HG02678 (cell line): ENCODE measurements around the gene HNRNPH3.
"Not testable (repeated sequence)": the region's sequence is repeated elsewhere in the genome, so short reads cannot be mapped to it uniquely, and the experiment has no call there.

ENCODE experiments used
- ATAC-seq: cut with Tn5 transposase; IDR thresholded peaks from one replicate; pipeline ENCODE4 v1.9.1; 2021; ENCODE audit warnings: mild to moderate bottlenecking, moderate library complexity; ENCODE audit not compliant: unreplicated experiment

HNRNPH3 gene

DNA sequence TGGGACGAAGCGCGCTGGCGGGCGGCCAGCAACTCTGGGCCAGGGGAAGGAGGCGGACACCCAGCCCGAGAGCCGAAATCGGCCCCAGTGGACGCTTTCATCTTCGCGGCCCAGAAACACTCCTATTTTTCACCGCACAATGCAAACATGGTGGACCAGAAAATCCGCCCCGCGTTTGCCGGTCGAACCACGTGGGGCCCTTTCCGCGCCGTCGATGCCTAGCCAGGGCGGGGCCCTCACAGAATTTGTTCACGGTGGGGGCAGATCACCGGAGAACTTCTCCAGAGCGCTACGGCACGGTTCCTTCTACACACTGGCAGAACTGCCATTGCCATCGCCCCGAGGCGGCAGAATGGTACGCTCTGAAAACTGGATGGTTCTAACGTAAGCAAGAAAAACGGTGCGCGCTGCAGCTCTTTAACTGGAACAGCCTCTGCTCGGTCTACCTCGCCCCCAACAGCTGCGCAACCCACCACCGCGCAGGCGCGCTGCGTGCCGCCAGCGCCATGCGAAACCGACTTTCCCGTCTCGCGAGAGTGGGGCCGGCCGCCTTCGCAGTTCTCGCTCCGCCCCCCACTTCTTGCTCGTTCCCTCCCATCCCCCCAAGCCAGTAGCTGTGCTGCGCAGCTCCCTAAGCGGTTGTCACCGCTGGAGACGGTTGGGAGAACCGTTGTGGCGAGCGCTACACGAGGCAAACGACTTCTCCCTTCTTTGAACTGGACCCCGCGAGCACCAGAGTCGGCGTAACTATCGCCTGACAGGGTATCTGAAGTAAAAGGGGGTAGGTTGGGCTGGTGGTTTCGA, at the start of gene HNRNPH3:
HNRNPH3 (plus strand) TSS at position 610 of the 804 bp plus-strand sequence. CDS start 5,158 bp downstream, outside the sequence.
- ATAC-seq, result peak; percentile 82

DNA sequence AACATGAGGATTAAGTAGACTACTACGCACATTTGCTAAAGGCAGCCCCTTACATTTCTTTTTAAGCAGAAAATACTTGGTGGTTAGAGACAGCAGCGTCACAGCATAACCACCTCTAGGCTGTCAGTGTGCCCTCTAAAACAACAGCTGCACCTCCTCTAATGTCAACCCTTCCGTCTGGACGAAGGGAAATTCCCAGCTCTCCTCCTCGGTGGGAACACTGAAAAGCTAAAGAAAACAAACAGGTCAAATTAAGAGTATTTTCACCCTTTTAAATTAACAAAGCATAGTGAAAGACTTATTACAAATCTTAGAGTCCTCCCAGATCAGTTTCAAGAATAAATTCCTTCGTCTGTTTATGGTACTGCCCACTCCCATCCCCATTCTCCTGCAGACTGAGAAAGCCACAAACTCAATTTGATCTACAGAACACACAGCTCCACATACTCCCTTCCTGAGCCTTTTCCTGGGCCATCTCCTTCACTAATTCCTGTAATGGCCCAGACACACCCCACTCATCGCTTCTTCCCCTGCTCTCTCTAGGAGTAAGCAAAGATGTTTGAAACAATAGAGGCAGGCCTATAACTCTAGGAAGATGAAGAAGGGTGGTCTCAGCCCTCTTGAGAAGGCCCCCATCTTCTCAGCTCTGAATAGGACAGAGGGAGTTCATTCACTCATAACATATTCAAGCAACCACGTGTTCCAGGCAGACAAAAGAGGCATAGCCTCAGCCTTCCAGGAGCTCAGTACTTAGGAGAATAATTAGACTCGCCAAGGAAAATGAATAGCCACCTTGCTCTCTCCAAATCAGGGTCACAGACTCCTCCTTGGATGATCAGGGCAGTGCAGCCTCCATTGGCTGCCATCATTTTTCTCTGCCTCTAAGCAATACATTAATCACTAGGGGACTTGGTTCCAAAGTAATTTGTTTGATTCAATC, 47.5 kb upstream of the HNRNPH3 start:
- ATAC-seq, result no peak

GRCh38 chr10:68288717-68289116, 43.1 kb upstream of the HNRNPH3 start:
- ATAC-seq, result no peak

- ATAC-seq, result no peak
These were observed 41.1 kb upstream of the HNRNPH3 start for GRCh38 chr10:68290736-68291135.

GRCh38 chr10:68296843-68297663, 34.8 kb upstream of the HNRNPH3 start:
- no peak for ATAC-seq

DNA sequence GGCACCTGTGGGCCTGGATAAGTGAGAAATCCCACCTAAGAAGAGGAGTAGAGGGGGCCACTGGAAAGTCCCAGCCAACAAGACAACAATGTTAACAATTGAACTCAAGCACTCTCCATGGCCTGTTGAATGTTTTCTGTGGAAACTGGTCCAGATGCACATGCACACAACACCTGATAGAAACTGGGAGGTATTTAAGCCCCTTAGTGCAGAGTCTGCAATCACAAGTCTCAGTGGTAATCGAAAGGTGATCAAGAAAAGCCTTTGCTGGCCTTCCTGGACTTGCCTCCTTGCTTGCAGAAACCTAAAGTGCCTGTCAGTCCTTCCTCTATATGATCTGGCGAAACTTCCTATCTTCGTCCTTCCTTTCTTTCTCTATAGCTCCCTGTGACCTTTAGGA, 30.6 kb upstream of the HNRNPH3 start:
- ATAC-seq, result no peak

DNA sequence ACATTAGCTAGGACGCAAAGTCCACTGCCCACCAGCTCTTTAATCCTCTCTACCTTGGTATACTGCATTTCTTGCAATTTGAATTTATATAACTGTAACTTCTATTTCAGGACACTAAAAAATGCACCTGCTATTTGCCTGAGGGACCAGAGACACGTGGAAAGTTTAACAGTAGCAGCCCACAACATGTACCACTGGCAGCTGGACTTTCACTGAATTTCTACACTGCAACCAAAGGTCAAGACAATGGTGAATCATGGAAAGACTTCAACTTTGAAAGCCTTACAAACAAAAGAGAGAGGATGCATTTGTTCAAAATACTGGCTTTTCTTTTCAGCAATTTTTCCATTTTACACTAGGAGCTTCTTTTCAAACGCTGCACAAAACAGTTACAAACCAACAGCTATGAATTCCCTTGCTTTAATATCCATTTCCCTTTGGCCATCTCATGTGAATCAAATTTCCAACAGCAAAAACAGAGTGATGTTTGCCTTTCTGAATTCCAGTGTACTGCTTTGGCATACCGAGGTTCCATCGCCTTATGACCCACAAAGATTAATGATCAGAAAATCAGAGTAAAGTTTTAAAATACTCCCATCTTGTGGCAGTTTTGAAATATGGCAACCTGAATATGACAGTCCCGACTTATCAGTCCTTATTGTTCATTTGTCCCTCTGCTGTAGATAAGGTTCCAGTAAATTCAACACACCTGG, 29.9 kb upstream of the HNRNPH3 start:
- ATAC-seq, result peak; percentile 47

DNA sequence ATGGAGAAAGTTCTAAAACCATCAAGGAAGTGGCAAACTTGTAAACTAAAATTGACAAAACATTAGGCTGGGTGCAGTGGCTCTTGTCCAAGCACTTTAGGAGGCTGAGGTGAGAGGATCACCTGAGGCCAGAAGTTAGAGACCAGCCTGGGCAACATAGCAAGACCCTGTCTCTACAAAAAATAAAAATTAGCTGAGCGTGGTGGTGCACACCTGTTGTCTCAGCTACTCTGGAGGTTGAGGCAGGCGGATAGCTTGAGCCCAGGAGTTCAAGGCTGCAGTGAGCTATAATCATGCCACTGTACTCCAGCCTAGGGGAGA, 29.4 kb upstream of the HNRNPH3 start:
- no peak for ATAC-seq

DNA sequence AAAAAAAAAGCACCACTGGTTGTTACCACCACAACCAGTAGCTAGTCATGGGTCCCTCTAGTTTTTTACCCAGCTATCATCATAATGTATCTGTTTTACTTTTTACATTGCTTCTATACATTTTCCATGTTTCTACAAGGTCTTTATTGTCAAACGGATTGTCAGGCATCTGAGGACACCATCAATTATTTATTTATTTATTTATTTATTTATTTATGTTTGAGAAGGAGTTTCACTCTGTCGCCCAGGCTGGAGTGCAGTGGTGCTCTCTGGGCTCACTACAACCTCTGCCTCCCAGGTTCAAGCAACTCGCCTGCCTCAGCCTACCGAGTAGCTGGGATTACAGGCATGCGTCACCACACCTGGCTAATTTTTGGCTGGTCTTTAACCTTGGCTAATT, 29.0 kb upstream of the HNRNPH3 start:
- no peak for ATAC-seq

DNA sequence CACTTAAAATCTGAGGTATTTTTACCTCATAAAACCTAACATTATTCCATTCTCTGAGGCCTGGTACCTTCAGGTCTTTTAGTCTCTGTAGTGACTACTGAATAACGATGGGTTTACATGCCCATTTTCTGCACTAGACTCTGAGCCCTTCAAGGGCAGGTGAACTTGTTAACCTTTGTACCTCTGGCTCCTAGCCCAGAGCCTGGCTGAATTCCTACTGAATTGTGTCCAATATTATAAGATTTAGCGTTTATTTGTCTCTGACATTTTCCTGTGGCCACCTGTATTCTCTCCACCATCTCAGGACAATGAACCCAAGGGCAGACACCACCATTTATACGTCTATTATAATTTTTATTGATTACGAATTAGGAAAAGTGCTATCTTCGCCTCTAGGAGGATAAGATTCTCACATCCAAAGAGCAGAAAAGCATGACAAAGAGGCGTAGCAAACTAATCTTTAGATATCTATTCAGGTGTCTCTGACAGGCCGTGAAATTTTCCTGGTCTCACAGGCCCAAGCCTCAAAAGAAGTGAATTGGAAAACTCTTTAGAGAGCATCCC, 27.9 kb upstream of the HNRNPH3 start:
- no peak for ATAC-seq

DNA sequence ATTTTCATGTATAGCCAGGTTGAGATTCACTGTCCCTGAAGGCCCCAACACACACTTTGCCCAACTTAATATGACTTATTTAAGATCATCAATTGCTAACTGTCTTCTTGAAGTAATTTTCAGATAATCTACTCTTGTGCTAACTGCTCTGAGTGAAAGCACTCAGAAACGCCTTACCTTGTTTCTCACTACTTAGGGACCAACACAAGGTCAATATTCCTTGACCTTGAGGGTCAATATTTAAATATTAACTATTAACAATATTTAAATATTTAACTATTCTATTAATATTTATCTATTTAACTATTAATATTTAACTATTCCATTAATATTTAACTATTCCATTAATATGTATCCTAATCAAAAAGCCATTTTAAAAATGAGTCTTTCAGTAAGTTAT, 26.0 kb upstream of the HNRNPH3 start:
- no peak for ATAC-seq

GRCh38 chr10:68310531-68310930, 21.3 kb upstream of the HNRNPH3 start:
- ATAC-seq, result no peak

GRCh38 chr10:68314930-68315329, 16.9 kb upstream of the HNRNPH3 start:
- not testable (repeated sequence) for ATAC-seq

DNA sequence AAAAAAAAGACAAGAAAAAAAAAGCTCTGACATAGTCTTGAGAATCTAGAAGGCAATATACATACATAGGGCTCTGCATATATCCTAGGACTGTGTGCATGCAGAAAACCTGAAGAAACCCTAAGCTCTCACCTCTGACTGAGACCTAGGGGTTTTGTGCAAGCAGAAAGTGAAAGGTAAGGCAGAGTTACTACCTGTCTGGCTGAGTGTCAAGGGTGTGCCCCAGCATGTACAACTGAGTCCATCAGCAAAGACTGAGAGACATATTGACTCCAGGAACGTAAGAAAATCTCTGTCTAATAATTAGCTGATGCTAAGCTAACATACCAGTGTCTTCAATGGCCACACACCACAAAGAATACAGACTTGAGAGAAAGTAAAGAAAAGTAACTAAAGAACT, 16.3 kb upstream of the HNRNPH3 start:
- no peak for ATAC-seq

GRCh38 chr10:68318331-68319059, 13.4 kb upstream of the HNRNPH3 start:
- ATAC-seq, result no peak

GRCh38 chr10:68324396-68324795, 7.5 kb upstream of the HNRNPH3 start:
- not testable (repeated sequence) for ATAC-seq

DNA sequence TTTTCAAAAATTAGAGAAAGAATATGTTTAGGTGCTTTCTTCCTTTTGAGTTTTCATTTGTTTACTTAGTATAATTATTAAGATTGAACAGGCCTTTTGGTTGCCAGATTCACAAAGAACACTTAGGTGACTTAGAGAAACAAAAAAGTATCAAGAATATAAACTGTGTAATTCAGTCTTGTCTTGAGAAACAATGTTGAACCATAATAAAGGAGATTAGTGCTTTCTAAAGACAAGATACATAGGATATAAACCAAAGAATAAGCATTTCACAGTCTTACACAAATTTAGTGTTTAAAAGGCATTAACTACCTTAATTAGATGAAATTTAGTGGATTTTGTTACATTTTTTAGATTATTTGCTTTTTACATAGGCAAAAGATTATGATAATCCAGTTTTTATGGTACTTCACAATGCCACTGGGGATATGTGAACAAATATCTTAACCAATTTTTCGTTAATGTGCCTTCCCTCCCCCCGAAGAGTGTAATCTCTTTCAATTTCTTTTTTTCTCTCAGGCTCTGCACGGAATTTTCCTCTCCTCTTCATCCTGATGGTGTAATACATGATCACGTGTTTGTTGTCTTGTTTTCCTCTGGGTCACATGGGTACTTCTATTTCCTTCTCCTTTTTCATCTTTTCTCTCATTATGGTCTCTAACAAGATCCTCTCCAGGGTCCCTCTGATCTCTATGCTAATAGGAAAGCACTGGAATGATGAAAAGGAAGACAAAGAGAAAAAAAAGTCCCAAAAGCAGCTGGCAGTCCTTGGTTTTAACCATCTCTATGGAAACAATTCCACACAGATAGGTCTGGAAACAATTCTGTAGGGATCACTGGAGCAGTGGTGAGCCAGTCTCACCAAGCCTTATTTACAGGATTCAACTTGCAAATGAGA, 3.7 kb upstream of the HNRNPH3 start:
- ATAC-seq, result no peak

GRCh38 chr10:68329506-68329861, 2.4 kb upstream of the HNRNPH3 start:
- ATAC-seq, result no peak
